Caco-2 (cell line): ENCODE results near the gene PDE10A. TPM values are rescaled to one million over a fixed set of nuclear protein-coding genes. Genes with fewer than 3 reads are reported as not detected.

ENCODE experiments used
- BruUV-seq: library from RNA; stranded (reverse); fragments of 400-500 nt; replicated peaks from 2 replicates; lab custom pipeline; 2021; lab: Mats Ljungman, UMichigan
- CTCF ChIA-PET: fragments of 300-600 bp; sonication (Branson Sonifier 250); formaldehyde crosslinking; loops from one replicate; lab custom pipeline; 2022; ENCODE audit warnings: antibody characterized with exemption; lab: Charles Lee
- POLR2A ChIA-PET: fragments of 300-600 bp; sonication (Branson Sonifier 250); formaldehyde crosslinking; loops from one replicate; lab custom pipeline; 2022; ENCODE audit warnings: antibody characterized with exemption; lab: Charles Lee
- DNase-seq, 2 experiments: peaks; one replicate each; pipeline versions ENCODE4 v3.0.0 to v3.0.0-alpha.2; 2020 to 2022
- H3K27me3 ChIP-seq: replicated peaks from 2 replicates; pipeline ENCODE4 v1.6.0; 2011; ENCODE audit warnings: low read length; ENCODE audit not compliant: control insufficient read depth, insufficient read depth
- H3K36me3 ChIP-seq: 2 replicates; pipeline ENCODE4 v1.5.1; 2011; ENCODE audit warnings: low read length; ENCODE audit not compliant: control insufficient read depth, insufficient read depth
- H3K4me1 ChIP-seq: fragments of 250-450 bp; sonication (Bioruptor Pico); 2 replicates; pipeline ENCODE4 v1.5.1; 2020; ENCODE audit warnings: mild to moderate bottlenecking
- H3K4me3 ChIP-seq: 2 replicates; pipeline ENCODE4 v1.5.1; 2011; ENCODE audit warnings: low read depth, mild to moderate bottlenecking, control low read depth, low read length
- H3K9me3 ChIP-seq: fragments of 250-450 bp; sonication (Bioruptor Pico); 2 replicates; pipeline ENCODE4 v1.5.1; 2020; ENCODE audit warnings: mild to moderate bottlenecking, moderate library complexity
- H3K27ac Mint-ChIP-seq: one replicate; pipeline ENCODE4 v1.8.0; 2022; ENCODE audit warnings: mixed read lengths; ENCODE audit not compliant: unreplicated experiment
- H3K27me3 Mint-ChIP-seq: one replicate; pipeline ENCODE4 v1.8.0; 2022; ENCODE audit warnings: mixed read lengths; ENCODE audit not compliant: insufficient read depth, unreplicated experiment
- H3K36me3 Mint-ChIP-seq: one replicate; pipeline ENCODE4 v1.8.0; 2022; ENCODE audit warnings: mild to moderate bottlenecking, mixed read lengths; ENCODE audit not compliant: insufficient read depth, unreplicated experiment
- H3K4me1 Mint-ChIP-seq: one replicate; pipeline ENCODE4 v1.8.0; 2022; ENCODE audit warnings: low read depth, mixed read lengths; ENCODE audit not compliant: unreplicated experiment
- H3K4me3 Mint-ChIP-seq: one replicate; pipeline ENCODE4 v1.8.0; 2022; ENCODE audit warnings: mild to moderate bottlenecking, moderate library complexity, mixed read lengths; ENCODE audit not compliant: unreplicated experiment
- H3K9me3 Mint-ChIP-seq: one replicate; pipeline ENCODE4 v1.8.0; 2022; ENCODE audit warnings: mixed read lengths; ENCODE audit not compliant: unreplicated experiment
- CTCF ChIP-seq, 2 experiments: fragments of 200-600 bp in 1 of 2; IDR thresholded peaks; 1 replicate in 1 of 2; 2 replicates in 1 of 2; pipeline versions ENCODE4 v1.5.1 to v1.8.0; 2011 to 2022; ENCODE audit warnings: antibody characterized with exemption in 1 of 2, control low read depth in 1 of 2, inconsistent platforms in 1 of 2, low read depth in 1 of 2, low read length in 1 of 2, mild to moderate bottlenecking in 1 of 2, moderate library complexity in 1 of 2; ENCODE audit not compliant: insufficient read depth in 1 of 2, severe bottlenecking in 1 of 2, unreplicated experiment in 1 of 2
- intact Hi-C: fragments of 100-400 bp; cut with micrococcal nuclease; formaldehyde crosslinking; loops from one replicate; pipeline ENCODE4 v1.10.0; 2022; ENCODE audit not compliant: unreplicated experiment
- total RNA-seq: library from RNA; stranded (reverse); gene quantifications from 2 replicates; pipeline ENCODE4 v1.2.3, GENCODE V29; 2022

Gene PDE10A
- total RNA-seq, 1 experiment from 2014 or later = 3.4 TPM

GRCh38 chr6:165487347-165487746, 175.7 kb downstream of the PDE10A start:
- no peaks in the 10 kb centered on the region for H3K27me3 ChIP-seq
- no peak overlapping the region for H3K4me3 Mint-ChIP-seq
- DNase-seq = no peak
- H3K4me1 ChIP-seq = no peaks in the 10 kb centered on the region
- H3K9me3 ChIP-seq = 0 out of 2 replicates have a peak, but pooled peaks cover 3% of the 10 kb centered on the region
- H3K27ac Mint-ChIP-seq = no peak overlapping the region
- H3K36me3 Mint-ChIP-seq = no peaks in the 10 kb centered on the region
- intact Hi-C loops = loop anchor here (2.0 kb wide), 1 partner anchor 13 kb away; no protein-coding TSS in a partner anchor
- no peaks in the 10 kb centered on the region for H3K36me3 ChIP-seq
- no peak for TF ChIP-seq CTCF (IDR thresholded peaks at IDR 0.05; ENCODE audit: insufficient read depth in 1 of 2, low read depth in 1 of 2, low read length in 1 of 2, severe bottlenecking in 1 of 2, unreplicated experiment in 1 of 2)
- ChIA-PET CTCF (no interaction called here), POLR2A (no interaction called here)
- H3K4me1 Mint-ChIP-seq = no peaks in the 10 kb centered on the region
- peaks cover 11% of the 10 kb centered on the region for H3K9me3 Mint-ChIP-seq
- no peak overlapping the region for H3K4me3 ChIP-seq
- no peaks in the 10 kb centered on the region for H3K27me3 Mint-ChIP-seq
- BruUV-seq = no TSS peak

GRCh38 chr6:165486183-165487137, 176.6 kb downstream of the PDE10A start:
- TF ChIP-seq CTCF (IDR thresholded peaks at IDR 0.05; ENCODE audit: insufficient read depth in 1 of 2, low read depth in 1 of 2, low read length in 1 of 2, severe bottlenecking in 1 of 2, unreplicated experiment in 1 of 2) = no peak
- Mint-ChIP-seq H3K27me3 (no peaks in the 10 kb centered on the region), H3K9me3 (peaks cover 3% of the 10 kb centered on the region), H3K4me1 (no peaks in the 10 kb centered on the region), H3K36me3 (no peaks in the 10 kb centered on the region), H3K27ac (no peak overlapping the region), H3K4me3 (no peak overlapping the region)
- H3K27me3 ChIP-seq = no peaks in the 10 kb centered on the region
- ChIA-PET CTCF (no interaction called here), POLR2A (no interaction called here)
- H3K4me3 ChIP-seq = no peak overlapping the region
- 0 out of 2 replicates have a peak, but pooled peaks cover 3% of the 10 kb centered on the region for H3K9me3 ChIP-seq
- H3K4me1 ChIP-seq = no peaks in the 10 kb centered on the region
- H3K36me3 ChIP-seq = no peaks in the 10 kb centered on the region
- intact Hi-C loops = loop anchor here (2.0 kb wide), 1 partner anchor 14 kb away; no protein-coding TSS in a partner anchor
- no peak for DNase-seq
- no TSS peak for BruUV-seq

GRCh38 chr6:165484178-165484889, 178.7 kb downstream of the PDE10A start:
- POLR2A ChIA-PET = no interaction called here
- H3K4me1 Mint-ChIP-seq = no peaks in the 10 kb centered on the region
- Histone ChIP-seq H3K36me3 (no peaks in the 10 kb centered on the region), H3K27me3 (no peaks in the 10 kb centered on the region), H3K4me1 (no peaks in the 10 kb centered on the region), H3K4me3 (no peak overlapping the region), H3K9me3 (0 out of 2 replicates have a peak, but pooled peaks cover 3% of the 10 kb centered on the region)
- CTCF ChIA-PET = no interaction called here
- H3K9me3 Mint-ChIP-seq = no peaks in the 10 kb centered on the region
- intact Hi-C loops = no loop called here
- BruUV-seq = no TSS peak
- H3K36me3 Mint-ChIP-seq = no peaks in the 10 kb centered on the region
- no peak overlapping the region for H3K27ac Mint-ChIP-seq
- no peak for DNase-seq
- H3K27me3 Mint-ChIP-seq = no peaks in the 10 kb centered on the region
- H3K4me3 Mint-ChIP-seq = no peak overlapping the region
- TF ChIP-seq CTCF (IDR thresholded peaks at IDR 0.05; ENCODE audit: insufficient read depth in 1 of 2, low read depth in 1 of 2, low read length in 1 of 2, severe bottlenecking in 1 of 2, unreplicated experiment in 1 of 2) = no peak
